IPS-20b (cell line): ENCODE measurements around the gene TMEM121.

ENCODE experiments used
- H3K27ac ChIP-seq: one replicate; pipeline ENCODE4 v1.5.1; 2013; ENCODE audit warnings: low read length
- H3K27me3 ChIP-seq: 2 replicates; pipeline ENCODE4 v1.6.1; 2013; ENCODE audit warnings: mild to moderate bottlenecking, low read length, inconsistent platforms; ENCODE audit not compliant: insufficient read depth
- H3K36me3 ChIP-seq: 2 replicates; pipeline ENCODE4 v1.6.1; 2013; ENCODE audit warnings: low read depth, mild to moderate bottlenecking, inconsistent platforms, low read length, moderate library complexity; ENCODE audit not compliant: insufficient read depth
- H3K4me1 ChIP-seq: 2 replicates; pipeline ENCODE4 v1.6.1; 2013; ENCODE audit warnings: mild to moderate bottlenecking, control low read depth, inconsistent platforms, low read length, moderate library complexity; ENCODE audit not compliant: insufficient read depth
- H3K4me3 ChIP-seq: 2 replicates; pipeline ENCODE4 v1.5.1; 2013; ENCODE audit warnings: mild to moderate bottlenecking, low read length, inconsistent platforms
- H3K9ac ChIP-seq: 2 replicates; pipeline ENCODE4 v1.6.1; 2013; ENCODE audit warnings: low read depth, mild to moderate bottlenecking, inconsistent platforms, low read length, moderate library complexity
- H3K9me3 ChIP-seq: 2 replicates; pipeline ENCODE4 v1.6.1; 2013; ENCODE audit warnings: mild to moderate bottlenecking, low read depth, low read length, inconsistent platforms; ENCODE audit not compliant: insufficient read depth

Gene TMEM121

GRCh38 chr14:105489542-105490266 lies 36.7 kb upstream of the TMEM121 start:
- peaks cover 56% of the 10 kb centered on the region for H3K27me3 ChIP-seq
- H3K9ac ChIP-seq: no peak overlapping the region
- peaks cover 4% of the 10 kb centered on the region; the same call in 1 of the 2 replicates for H3K4me1 ChIP-seq
- H3K4me3 ChIP-seq: peak overlapping the region; percentile 50; the same call in 1 of the 2 replicates
- H3K9me3 ChIP-seq: no peaks in the 10 kb centered on the region
- H3K27ac ChIP-seq: no peak overlapping the region
- H3K36me3 ChIP-seq: no peaks in the 10 kb centered on the region

- no peaks in the 10 kb centered on the region for H3K36me3 ChIP-seq
- peak overlapping the region; percentile 32; the same call in 1 of the 2 replicates for H3K9ac ChIP-seq
- peaks cover 51% of the 10 kb centered on the region for H3K27me3 ChIP-seq
- H3K9me3 ChIP-seq: no peaks in the 10 kb centered on the region
- peaks cover 4% of the 10 kb centered on the region; the same call in 1 of the 2 replicates for H3K4me1 ChIP-seq
- H3K4me3 ChIP-seq: peak overlapping the region; percentile 50; the same call in 1 of the 2 replicates
- no peak overlapping the region for H3K27ac ChIP-seq
These were observed 36.2 kb upstream of the TMEM121 start for GRCh38 chr14:105490267-105490571.

- Histone ChIP-seq H3K27ac (no peak within 1 kb of the TSS), H3K9ac (peak within 1 kb of the TSS; percentile 66; the same call in 1 of the 2 replicates)
These were observed 35.6 kb upstream of the TMEM121 start, which contains the start of gene TEDC1 for GRCh38 chr14:105490572-105491365. Gene TEDC1 (plus strand): TSS chr14:105491246. CDS start chr14:105491376, 130 bp downstream.

GRCh38 chr14:105491366-105491973 lies 34.9 kb upstream of the TMEM121 start:
- Histone ChIP-seq H3K9ac (peak overlapping the region; percentile 66; the same call in 1 of the 2 replicates), H3K27me3 (peaks cover 38% of the 10 kb centered on the region), H3K9me3 (no peaks in the 10 kb centered on the region), H3K4me3 (peak overlapping the region; percentile 67), H3K27ac (no peak overlapping the region), H3K4me1 (peaks cover 4% of the 10 kb centered on the region; the same call in 1 of the 2 replicates), H3K36me3 (no peaks in the 10 kb centered on the region)

More at GRCh38 chr14:105490572-105491365, 35.6 kb upstream of the TMEM121 start, which contains the start of gene TEDC1:
- H3K36me3 ChIP-seq: no peaks in the 10 kb centered on the region
- H3K9me3 ChIP-seq: no peaks in the 10 kb centered on the region
- peaks cover 45% of the 10 kb centered on the region for H3K27me3 ChIP-seq
- H3K4me1 ChIP-seq: peaks cover 4% of the 10 kb centered on the region; the same call in 1 of the 2 replicates
- peak within 1 kb of the TSS; percentile 67 for H3K4me3 ChIP-seq

GRCh38 chr14:105492031-105492970 lies 34.1 kb upstream of the TMEM121 start:
- Histone ChIP-seq H3K9me3 (no peaks in the 10 kb centered on the region), H3K4me1 (peaks cover 4% of the 10 kb centered on the region; the same call in 1 of the 2 replicates), H3K4me3 (peak overlapping the region; percentile 67; the same call in 1 of the 2 replicates), H3K36me3 (no peaks in the 10 kb centered on the region), H3K9ac (no peak overlapping the region), H3K27ac (no peak overlapping the region), H3K27me3 (peaks cover 30% of the 10 kb centered on the region)

- H3K9ac ChIP-seq: no peak overlapping the region
- peaks cover 21% of the 10 kb centered on the region for H3K27me3 ChIP-seq
- H3K4me1 ChIP-seq: peaks cover 4% of the 10 kb centered on the region; the same call in 1 of the 2 replicates
- no peak overlapping the region for H3K4me3 ChIP-seq
- H3K9me3 ChIP-seq: no peaks in the 10 kb centered on the region
- H3K36me3 ChIP-seq: no peaks in the 10 kb centered on the region
- H3K27ac ChIP-seq: no peak overlapping the region
These were observed 33.2 kb upstream of the TMEM121 start for GRCh38 chr14:105492971-105493871.

GRCh38 chr14:105493921-105494605 lies 32.3 kb upstream of the TMEM121 start:
- Histone ChIP-seq H3K4me3 (no peak overlapping the region), H3K36me3 (no peaks in the 10 kb centered on the region), H3K27me3 (peaks cover 12% of the 10 kb centered on the region), H3K9me3 (no peaks in the 10 kb centered on the region), H3K9ac (no peak overlapping the region), H3K27ac (no peak overlapping the region), H3K4me1 (peaks cover 4% of the 10 kb centered on the region; the same call in 1 of the 2 replicates)

- Histone ChIP-seq H3K4me3 (no peak overlapping the region), H3K9me3 (no peaks in the 10 kb centered on the region), H3K27me3 (peaks cover 7% of the 10 kb centered on the region; the same call in 1 of the 2 replicates), H3K27ac (no peak overlapping the region), H3K36me3 (no peaks in the 10 kb centered on the region), H3K9ac (no peak overlapping the region), H3K4me1 (no peaks in the 10 kb centered on the region)
These were observed 31.8 kb upstream of the TMEM121 start for GRCh38 chr14:105494606-105494929.

- H3K4me1 ChIP-seq: no peaks in the 10 kb centered on the region
- no peaks in the 10 kb centered on the region for H3K27me3 ChIP-seq
- H3K9ac ChIP-seq: no peak overlapping the region
- no peaks in the 10 kb centered on the region for H3K9me3 ChIP-seq
- no peaks in the 10 kb centered on the region for H3K36me3 ChIP-seq
- H3K4me3 ChIP-seq: no peak overlapping the region
- no peak overlapping the region for H3K27ac ChIP-seq
These were observed 31.0 kb upstream of the TMEM121 start for GRCh38 chr14:105495101-105495989.
